PC-9 (cell line): ENCODE data around the gene GJC2. TPM values are rescaled to one million over a fixed set of nuclear protein-coding genes. Genes with fewer than 3 reads are reported as not detected.

Experiments
- BruUV-seq: library from RNA; stranded (reverse); fragments of 400-500 nt; replicated peaks from 2 replicates; lab custom pipeline; 2021; lab: Mats Ljungman, UMichigan
- CTCF ChIA-PET: fragments of 300-600 bp; sonication (Branson Sonifier 250); formaldehyde crosslinking; loops from one replicate; lab custom pipeline; 2022; ENCODE audit warnings: antibody characterized with exemption; lab: Charles Lee
- POLR2A ChIA-PET: fragments of 300-600 bp; sonication (Branson Sonifier 250); formaldehyde crosslinking; loops from one replicate; lab custom pipeline; 2022; ENCODE audit warnings: antibody characterized with exemption; ENCODE audit not compliant: unreplicated experiment; lab: Charles Lee
- DNase-seq, 2 experiments: peaks; one replicate each; pipeline versions ENCODE4 v3.0.0 to v3.0.0-alpha.2; 2015 to 2022; ENCODE audit warnings: mixed read lengths in 1 of 2
- H2AFZ ChIP-seq: fragments of 200-600 bp; sonication (generic); 2 replicates; pipeline ENCODE4 v1.8.1; 2017; ENCODE audit warnings: antibody characterized with exemption
- H3F3A ChIP-seq: fragments of 200-600 bp; sonication (generic); 2 replicates; pipeline ENCODE4 v1.8.1; 2017; ENCODE audit warnings: antibody characterized with exemption, mild to moderate bottlenecking, low read depth; ENCODE audit not compliant: insufficient read depth
- H3K27ac ChIP-seq: fragments of 200-600 bp; sonication (generic); 2 replicates; pipeline ENCODE4 v1.6.1; 2016; ENCODE audit warnings: mixed run types
- H3K27me3 ChIP-seq: fragments of 200-600 bp; sonication (generic); 2 replicates; pipeline ENCODE4 v1.6.1; 2016; ENCODE audit warnings: low read depth, mixed run types; ENCODE audit not compliant: insufficient read depth
- H3K36me3 ChIP-seq: fragments of 200-600 bp; sonication (generic); 2 replicates; pipeline ENCODE4 v1.6.1; 2016; ENCODE audit warnings: low read depth, mixed run types
- H3K4me1 ChIP-seq: fragments of 200-600 bp; sonication (generic); replicated peaks from 2 replicates; pipeline ENCODE4 v1.6.1; 2016; ENCODE audit warnings: mixed run types; ENCODE audit not compliant: insufficient read depth
- H3K4me2 ChIP-seq: fragments of 200-600 bp; sonication (generic); 2 replicates; pipeline ENCODE4 v1.6.1; 2017; ENCODE audit warnings: mixed run types
- H3K4me3 ChIP-seq: fragments of 200-600 bp; sonication (generic); 2 replicates; pipeline ENCODE4 v1.6.1; 2016; ENCODE audit warnings: mixed run types
- H3K79me2 ChIP-seq: fragments of 200-600 bp; sonication (generic); 2 replicates; pipeline ENCODE4 v1.6.1; 2017; ENCODE audit warnings: low read depth, mixed run types
- H3K9me2 ChIP-seq: fragments of 200-600 bp; sonication (generic); 2 replicates; pipeline ENCODE4 v1.8.1; 2017; ENCODE audit warnings: mild to moderate bottlenecking; ENCODE audit not compliant: insufficient read depth
- H3K9me3 ChIP-seq: fragments of 200-600 bp; sonication (generic); 2 replicates; pipeline ENCODE4 v1.8.1; 2016; ENCODE audit warnings: low read depth; ENCODE audit not compliant: insufficient read depth
- H4K20me1 ChIP-seq: fragments of 200-600 bp; sonication (generic); 2 replicates; pipeline ENCODE4 v1.8.1; 2017; ENCODE audit not compliant: insufficient read depth
- CTCF ChIP-seq: fragments of 200-600 bp; sonication (generic); conservative IDR thresholded peaks from 2 replicates; pipeline ENCODE4 v1.6.1; 2017; ENCODE audit warnings: mixed run types, antibody characterized with exemption, mild to moderate bottlenecking, moderate library complexity
- EZH2 ChIP-seq: fragments of 200-600 bp; sonication (generic); IDR thresholded peaks from 2 replicates; pipeline ENCODE4 v1.8.0; 2017; ENCODE audit warnings: antibody characterized with exemption, low read depth
- intact Hi-C: fragments of 100-400 bp; cut with micrococcal nuclease; formaldehyde crosslinking; loops from one replicate; pipeline ENCODE4 v1.10.0; 2022; ENCODE audit not compliant: unreplicated experiment
- total RNA-seq: library from RNA; stranded (reverse); gene quantifications from 2 replicates; pipeline ENCODE4 v1.2.3, GENCODE V29; 2021

Gene GJC2
- total RNA-seq, 1 experiment from 2014 or later: 2.1 TPM

GRCh38 chr1:228181645-228182034, 31.9 kb downstream of the GJC2 start:
- TF ChIP-seq EZH2 (no peak), CTCF (no peak)
- Histone ChIP-seq H3K9me2 (no peaks in the 10 kb centered on the region), H3K9me3 (no peaks in the 10 kb centered on the region), H3K27ac (no peak overlapping the region), H3K4me3 (no peak overlapping the region), H3K36me3 (no peaks in the 10 kb centered on the region), H2AFZ (no peak overlapping the region), H3K79me2 (no peaks in the 10 kb centered on the region), H3K4me1 (no peaks in the 10 kb centered on the region), H4K20me1 (no peaks in the 10 kb centered on the region), H3K27me3 (no peaks in the 10 kb centered on the region), H3K4me2 (no peak overlapping the region), H3F3A (peaks cover 7% of the 10 kb centered on the region; the same call in 1 of the 2 replicates)
- no peak for DNase-seq
- no TSS peak for BruUV-seq
- intact Hi-C loops: no loop called here
- ChIA-PET CTCF (no interaction called here), POLR2A (interaction anchor here (0.5 kb wide), 2 partner anchors 41 to 228 kb away, joined by 4 to 13 read pairs; no protein-coding TSS in a partner anchor)

GRCh38 chr1:228182296-228183030, 32.7 kb downstream of the GJC2 start:
- H2AFZ ChIP-seq: no peak overlapping the region
- TF ChIP-seq CTCF: no peak
- no peak overlapping the region for H3K4me3 ChIP-seq
- CTCF ChIA-PET: no interaction called here
- POLR2A ChIA-PET: interaction anchor here (0.5 kb wide), 1 partner anchor 42 kb away, joined by 4 read pairs; no protein-coding TSS in a partner anchor
- no peak for DNase-seq
- no peak overlapping the region for H3K27ac ChIP-seq
- H4K20me1 ChIP-seq: no peaks in the 10 kb centered on the region
- intact Hi-C loops: no loop called here
- no peaks in the 10 kb centered on the region for H3K27me3 ChIP-seq
- H3K36me3 ChIP-seq: no peaks in the 10 kb centered on the region
- H3K4me2 ChIP-seq: no peak overlapping the region
- no peaks in the 10 kb centered on the region for H3K4me1 ChIP-seq
- H3K9me3 ChIP-seq: no peaks in the 10 kb centered on the region
- no peaks in the 10 kb centered on the region for H3K79me2 ChIP-seq
- peaks cover 7% of the 10 kb centered on the region; the same call in 1 of the 2 replicates for H3F3A ChIP-seq
- H3K9me2 ChIP-seq: no peaks in the 10 kb centered on the region
- no TSS peak for BruUV-seq

GRCh38 chr1:228184152-228184551, 34.4 kb downstream of the GJC2 start:
- H3K27ac ChIP-seq: no peak overlapping the region
- ChIA-PET POLR2A (no interaction called here), CTCF (no interaction called here)
- H3F3A ChIP-seq: peaks cover 7% of the 10 kb centered on the region; the same call in 1 of the 2 replicates
- H3K4me2 ChIP-seq: no peak overlapping the region
- H3K9me3 ChIP-seq: no peaks in the 10 kb centered on the region
- H3K79me2 ChIP-seq: no peaks in the 10 kb centered on the region
- DNase-seq: no peak
- H3K9me2 ChIP-seq: no peaks in the 10 kb centered on the region
- no peak overlapping the region for H2AFZ ChIP-seq
- intact Hi-C loops: no loop called here
- no peaks in the 10 kb centered on the region for H3K36me3 ChIP-seq
- no peaks in the 10 kb centered on the region for H4K20me1 ChIP-seq
- no peaks in the 10 kb centered on the region for H3K4me1 ChIP-seq
- no peak overlapping the region for H3K4me3 ChIP-seq
- no TSS peak for BruUV-seq
- TF ChIP-seq CTCF (no peak), EZH2 (no peak)
- no peaks in the 10 kb centered on the region for H3K27me3 ChIP-seq
